ENCODE measurements around the gene SPDYE16.
"Not testable (repeated sequence)": the region's sequence is repeated elsewhere in the genome, so short reads cannot be mapped to it uniquely, and the experiment has no call there.

Gene SPDYE16

DNA sequence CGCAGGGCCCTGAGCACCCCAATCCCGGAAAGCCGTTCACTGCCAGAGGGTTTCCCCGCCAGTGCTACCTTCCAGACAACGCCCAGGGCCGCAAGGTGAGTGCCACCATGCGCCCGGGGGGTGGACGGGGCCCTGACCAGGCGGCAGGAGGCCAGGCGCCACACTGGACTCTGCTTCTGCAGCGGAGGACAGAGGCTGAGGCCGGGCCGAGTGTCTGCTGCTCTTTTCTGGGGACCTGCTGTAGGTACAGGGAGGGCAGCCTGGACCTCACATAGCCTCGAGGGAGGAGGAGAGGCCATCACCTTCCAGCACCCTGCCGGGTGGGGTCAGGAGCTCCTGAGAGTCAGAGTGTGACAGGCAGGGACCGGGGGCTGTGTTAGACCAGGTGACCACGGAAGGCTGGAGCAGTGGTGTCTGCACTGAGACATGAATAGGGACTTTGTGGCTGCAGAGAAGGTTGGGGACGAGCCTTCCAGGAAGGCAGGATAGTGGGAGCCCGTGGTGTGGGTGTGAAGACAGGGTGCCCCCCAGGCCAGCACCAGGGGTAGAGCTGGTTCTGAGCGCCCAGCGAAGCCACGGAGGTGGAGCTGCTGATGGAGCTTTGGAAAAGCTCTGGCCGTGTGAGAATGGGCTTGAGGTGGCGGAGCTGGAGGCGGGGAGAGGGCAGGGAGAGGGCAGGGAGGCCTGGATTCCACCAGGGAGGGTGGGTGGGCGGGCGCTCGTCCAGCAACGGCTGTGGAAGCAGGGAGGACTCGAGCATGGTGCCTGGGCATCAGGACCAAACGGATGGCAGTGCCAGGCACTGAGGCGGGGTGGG lies 38.5 kb downstream of the SPDYE16 start:
- not testable (repeated sequence) for DNase-seq

DNA sequence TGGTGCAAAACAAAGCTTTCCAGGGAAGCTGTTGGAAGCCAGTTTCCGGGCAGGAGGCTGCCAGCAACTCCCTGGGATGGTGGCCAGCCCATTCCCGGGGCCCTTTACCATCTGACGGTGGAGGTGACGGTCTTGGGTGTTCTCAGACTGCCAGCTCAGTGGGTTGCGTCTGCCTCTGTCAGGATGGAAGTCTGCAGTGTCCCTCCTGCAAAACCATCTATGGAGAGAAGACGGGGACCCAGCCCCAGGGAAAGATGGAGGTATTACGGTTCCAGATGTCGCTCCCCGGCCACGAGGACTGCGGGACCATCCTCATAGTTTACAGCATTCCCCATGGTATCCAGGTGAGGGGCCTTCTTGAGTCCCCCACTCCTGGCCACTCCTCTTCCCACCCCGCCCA lies 39.9 kb downstream of the SPDYE16 start:
- not testable (repeated sequence) for DNase-seq

DNA sequence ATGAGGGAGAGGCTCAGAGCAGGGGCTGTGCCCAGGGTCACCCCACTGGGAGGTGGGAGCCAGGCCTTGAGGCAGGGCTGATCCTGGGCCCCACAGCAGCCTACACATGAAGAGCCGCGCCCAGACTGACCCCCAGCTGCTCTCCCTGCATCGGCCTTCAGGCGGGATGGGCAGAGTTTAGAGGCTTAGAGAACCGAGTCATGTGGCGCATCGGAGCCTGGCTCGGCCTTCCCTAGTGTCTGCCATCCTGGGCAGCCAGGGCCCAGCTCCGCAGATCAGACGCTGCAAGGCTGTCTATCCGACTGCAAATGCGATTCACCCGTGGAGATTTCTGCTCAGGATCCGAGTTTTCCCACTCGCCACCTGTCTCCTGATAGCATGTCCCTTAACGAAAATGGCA lies 40.3 kb downstream of the SPDYE16 start:
- DNase-seq = not testable (repeated sequence)

DNA sequence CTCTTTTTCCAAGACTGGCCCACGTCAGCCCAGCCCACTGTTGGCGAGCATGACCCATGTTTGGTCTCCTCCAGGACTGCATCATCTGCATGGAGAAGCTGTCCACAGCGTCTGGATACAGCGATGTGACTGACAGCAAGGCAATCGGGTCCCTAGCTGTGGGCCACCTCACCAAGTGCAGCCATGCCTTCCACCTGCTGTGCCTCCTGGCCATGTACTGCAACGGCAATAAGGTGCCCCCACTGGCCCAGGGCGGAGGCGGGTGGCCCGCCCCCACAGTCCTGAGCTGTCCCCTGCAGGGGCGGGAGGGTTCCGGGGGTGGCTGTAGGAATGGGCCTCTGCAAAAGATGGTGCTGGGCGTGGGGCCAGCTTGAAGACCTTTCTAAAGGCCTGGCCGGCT lies 40.9 kb downstream of the SPDYE16 start:
- DNase-seq = not testable (repeated sequence)

DNA sequence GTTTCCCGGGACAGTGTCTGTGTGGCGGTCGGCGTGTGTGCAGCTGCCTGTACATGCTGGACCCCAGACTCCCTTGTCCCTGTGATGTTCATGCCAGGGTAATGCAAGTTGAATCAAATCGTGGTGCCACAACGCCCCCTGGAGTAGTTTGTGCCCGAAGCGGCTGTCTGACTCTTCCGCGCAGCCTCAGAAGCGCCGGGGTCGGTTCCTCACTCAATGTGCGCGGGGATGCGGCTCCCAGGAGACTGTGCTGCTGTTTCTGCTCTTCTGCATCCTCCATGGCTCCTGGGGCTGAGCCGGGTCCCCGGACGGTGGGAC lies 43.2 kb downstream of the SPDYE16 start:
- DNase-seq = not testable (repeated sequence)

DNA sequence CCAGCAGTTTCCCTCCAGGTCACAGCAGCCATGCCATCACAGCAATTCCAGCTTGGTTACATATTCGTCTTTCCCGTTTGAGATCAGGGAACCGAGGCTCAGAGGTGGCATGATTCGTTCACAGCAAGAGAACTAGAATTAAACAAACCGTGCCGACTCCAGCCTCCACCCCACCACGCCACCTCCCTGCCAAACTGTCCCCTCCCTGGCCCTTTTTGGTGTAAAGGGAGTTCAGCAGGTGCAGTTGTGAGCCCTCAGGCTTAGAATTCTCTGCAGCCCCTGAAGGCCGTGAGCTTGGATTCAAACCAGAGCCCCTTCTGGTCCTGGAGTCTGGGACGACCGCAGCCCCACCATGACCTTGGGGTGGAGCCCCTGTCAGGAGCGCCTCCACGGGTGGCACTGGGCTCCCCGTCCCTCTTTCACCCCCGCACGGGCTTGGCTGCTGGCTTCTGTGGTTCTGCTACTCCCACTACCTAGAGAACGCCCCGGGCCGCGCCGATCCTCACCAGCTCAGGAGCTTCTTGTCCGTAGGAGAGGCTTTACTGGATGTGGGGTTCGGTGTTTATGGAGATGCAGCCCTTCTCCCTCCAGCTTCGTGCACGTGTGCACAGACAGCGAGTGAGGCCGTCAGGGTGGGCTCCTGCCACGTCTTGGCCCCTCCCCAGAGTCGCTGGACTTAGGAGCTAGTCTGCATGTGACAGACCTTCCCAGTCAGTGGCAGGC lies 43.7 kb downstream of the SPDYE16 start:
- DNase-seq = not testable (repeated sequence)

- not testable (repeated sequence) for DNase-seq
Measured at GRCh38 chr7:76498583-76499200, 44.4 kb downstream of the SPDYE16 start.

DNA sequence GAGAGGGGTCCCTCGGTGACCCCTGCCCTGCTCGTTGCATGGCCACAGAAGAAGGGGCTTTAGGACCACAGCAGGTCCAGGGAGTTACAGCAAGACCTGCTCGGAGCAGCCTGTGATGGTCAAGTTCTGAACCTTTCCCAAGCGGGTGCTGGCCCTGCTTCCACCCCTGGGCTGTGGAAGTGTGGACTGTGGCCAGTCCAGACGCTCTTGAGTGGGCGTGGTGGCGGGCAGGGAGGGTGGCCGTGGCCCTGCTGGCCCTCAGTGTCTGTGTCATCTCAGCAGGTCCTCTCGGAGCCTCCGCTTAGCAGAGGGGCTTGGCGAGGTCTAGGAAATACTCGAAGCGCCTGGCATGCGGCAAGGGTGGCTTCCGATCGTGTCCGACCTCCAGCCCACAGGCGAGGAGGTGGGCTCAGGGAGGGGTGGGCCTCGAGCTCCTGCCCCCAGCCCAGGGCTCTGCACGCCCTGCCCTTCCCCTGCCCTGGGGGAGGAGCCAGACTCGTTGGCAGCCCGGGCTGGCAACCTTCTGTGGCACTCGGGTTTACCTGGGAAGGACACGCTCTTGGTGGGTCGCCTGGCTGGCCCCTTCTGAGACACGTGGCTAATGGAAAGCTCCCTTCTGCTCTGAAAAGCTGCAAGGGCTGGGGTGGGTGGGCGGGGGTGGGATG lies 45.0 kb downstream of the SPDYE16 start:
- DNase-seq = not testable (repeated sequence)

- DNase-seq = not testable (repeated sequence)
Measured at GRCh38 chr7:76495717-76496116, 47.4 kb downstream of the SPDYE16 start.

- not testable (repeated sequence) for DNase-seq
Measured at GRCh38 chr7:76492139-76492538, 51.0 kb downstream of the SPDYE16 start.

- not testable (repeated sequence) for DNase-seq
Measured at GRCh38 chr7:76487969-76488368, 55.1 kb downstream of the SPDYE16 start.

- not testable (repeated sequence) for DNase-seq
Measured at GRCh38 chr7:76486618-76487017, 56.5 kb downstream of the SPDYE16 start.

DNA sequence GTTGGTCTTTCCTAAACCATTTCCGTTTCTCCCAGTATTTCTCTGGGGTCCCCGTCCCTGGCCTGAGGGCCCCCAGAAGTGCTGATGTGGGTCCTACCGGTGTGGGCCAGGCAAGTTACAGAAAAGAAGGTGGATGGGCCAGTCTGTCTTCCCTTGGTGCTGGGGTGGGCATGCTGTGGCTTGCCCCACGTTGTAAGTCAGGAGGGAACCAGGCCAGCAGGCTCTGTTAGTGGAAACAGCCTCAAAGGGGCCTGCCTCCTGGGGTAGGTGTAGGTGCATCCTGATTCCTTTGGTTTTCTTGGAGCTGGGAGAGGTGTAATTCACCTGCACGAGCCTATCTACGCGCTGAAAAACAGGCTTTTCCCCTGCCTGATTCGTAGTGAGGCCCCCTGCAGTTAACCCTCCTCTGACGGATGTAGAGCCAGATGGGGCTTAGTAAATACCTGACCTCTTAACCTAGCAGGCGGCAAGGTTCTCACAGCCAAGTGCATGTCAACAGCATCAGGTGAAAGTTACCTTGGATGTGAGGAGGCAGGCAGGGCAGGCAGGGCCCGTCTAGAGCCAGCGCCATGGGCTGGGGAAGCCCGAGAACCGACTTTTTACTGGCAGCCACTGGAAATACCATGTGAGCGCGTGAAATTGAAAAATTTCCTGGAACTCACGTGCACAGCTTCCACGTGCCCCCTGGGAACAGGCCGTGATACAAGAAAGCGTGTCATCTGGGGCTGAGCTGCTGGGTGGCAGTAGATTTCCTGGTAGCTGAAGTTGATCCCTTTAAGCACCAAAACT lies 57.1 kb downstream of the SPDYE16 start:
- not testable (repeated sequence) for DNase-seq

DNA sequence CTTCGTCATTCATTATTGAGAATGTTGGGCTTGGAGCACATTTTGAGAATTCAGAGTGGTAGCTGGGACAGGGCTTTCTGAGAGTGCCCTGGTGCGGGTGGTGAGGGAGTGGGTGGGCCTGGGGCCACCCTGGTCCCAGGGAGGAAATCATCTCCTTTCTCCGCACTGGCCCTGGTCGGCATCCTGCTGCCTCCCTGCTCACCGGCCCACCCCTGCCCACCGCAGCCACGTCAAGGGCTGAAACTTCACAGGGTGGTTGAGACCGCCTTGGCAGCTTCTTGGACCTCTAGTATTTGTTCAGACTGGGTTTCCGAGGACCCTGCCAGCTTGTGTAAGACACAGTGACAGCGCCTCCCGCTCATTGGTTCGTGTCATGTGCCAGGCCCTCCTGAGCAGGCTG lies 58.6 kb downstream of the SPDYE16 start:
- DNase-seq = not testable (repeated sequence)

DNA sequence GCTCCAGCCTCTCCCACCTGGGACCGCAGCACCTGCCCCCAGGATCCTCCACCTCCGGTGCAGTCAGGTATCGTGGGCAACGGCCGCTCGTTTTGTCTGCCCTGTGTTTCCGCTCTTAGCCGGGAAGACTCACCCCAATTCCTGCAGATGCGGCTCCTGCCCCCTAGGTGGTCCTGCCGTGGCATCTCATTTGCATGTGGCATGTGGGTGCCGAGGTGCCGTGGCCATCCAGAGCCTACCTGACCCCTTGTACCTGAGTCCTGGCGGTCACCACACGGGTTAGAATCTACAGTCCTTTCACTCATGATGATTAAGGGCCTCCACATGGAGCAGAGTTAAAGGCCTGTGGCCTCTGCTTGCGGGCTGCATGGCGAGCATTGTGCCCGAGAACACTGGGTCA lies 60.0 kb downstream of the SPDYE16 start:
- DNase-seq = not testable (repeated sequence)

GRCh38 chr7:76482660-76483059 lies 60.4 kb downstream of the SPDYE16 start:
- not testable (repeated sequence) for DNase-seq
